NCI-H82 treated with DMSO at 0.1 percent for 48 hours (cell line): ENCODE data around the gene INPP5A.

Experiments
- DNase-seq: peaks from one replicate; lab custom pipeline; 2025; ENCODE audit not compliant: unreplicated experiment; lab: John Stamatoyannopoulos, UW

The INPP5A gene

DNA sequence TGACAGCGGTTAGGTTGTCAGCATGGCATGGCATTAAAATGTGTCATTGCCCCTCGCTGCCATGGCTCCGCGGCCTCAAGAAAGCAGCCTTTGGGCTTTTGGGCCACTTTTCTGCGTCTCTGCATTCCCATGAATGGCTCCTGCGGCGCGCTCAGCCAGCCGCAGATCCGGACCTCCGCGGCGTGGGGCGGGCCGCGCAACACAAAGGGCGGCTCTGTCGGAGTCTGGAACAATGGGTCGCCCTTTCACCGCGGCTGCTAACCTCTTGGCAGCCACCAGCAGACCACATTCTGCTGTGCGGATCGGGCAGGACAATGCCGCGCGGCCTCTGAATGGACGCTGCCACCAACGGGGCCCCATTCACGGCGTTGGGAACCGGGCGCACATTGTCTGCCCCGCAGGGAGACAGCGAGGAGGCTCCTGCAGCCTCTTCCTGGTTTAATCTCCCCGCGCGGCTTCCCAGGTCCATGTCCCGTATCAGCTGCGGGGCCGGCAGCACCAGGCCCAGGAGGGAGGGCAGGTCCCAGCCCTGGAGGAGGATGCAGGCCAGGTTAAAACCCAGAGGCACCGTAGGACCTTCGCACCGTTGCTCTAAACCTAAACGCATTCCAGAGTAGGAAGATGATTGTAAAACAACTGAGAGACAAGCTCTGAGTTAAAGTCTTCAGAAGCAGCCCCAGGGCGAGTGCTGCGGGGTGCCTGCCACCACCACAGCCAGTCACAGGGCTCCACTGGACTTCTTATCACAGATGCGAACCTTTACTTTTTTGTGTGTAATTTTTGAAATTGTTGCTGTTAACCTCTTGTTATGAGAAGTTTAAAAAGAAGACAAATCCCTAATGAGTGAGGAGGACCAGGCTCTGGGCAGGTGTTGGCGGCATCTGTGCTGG lies 176.8 kb downstream of the INPP5A start:
- DNase-seq: no peak

GRCh38 chr10:132714986-132715775 lies 177.6 kb downstream of the INPP5A start:
- no peak for DNase-seq

DNA sequence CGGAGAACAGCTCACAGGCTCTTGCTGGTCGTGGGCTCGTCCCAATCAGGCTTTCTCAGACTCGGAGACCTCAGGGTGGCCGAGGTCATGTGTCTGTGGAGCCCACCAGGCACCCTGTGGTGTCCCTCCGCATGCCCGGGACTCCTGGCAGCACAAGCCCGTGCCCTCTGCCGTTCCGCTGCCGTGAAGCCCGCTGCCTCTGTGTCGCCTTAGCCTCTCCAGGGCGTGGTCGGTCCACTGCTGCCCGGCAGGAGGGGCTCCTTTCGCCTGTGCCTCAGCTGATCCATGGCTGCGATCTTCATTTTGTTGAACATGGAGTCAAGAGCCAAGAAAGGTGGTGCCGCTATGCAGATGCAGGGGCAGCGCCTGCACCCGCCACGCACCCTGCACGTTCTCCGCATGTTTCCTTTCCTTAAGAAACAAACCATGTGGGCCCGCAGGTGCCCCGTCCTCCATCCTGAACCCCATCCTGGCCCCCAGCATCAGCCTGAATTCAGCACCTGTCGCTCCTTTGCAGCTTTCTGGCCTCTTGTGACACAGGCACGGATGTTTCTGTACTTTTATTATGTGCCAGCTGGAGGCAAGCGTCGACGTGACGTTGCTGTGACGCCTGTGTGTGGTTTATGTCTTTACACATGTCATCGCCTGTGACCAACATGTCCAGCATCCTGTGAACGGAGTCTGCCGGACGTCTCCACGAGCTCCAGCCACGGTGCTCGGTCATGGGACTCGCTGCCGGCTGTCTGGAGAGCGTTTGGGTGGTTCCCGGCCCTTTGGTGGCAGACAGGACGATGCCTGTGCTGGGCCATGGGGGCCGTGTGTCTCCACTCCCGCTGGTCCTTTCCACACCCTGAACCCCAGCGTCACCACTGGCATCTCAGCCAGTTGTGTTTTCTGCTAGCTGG lies 178.4 kb downstream of the INPP5A start:
- no peak for DNase-seq

DNA sequence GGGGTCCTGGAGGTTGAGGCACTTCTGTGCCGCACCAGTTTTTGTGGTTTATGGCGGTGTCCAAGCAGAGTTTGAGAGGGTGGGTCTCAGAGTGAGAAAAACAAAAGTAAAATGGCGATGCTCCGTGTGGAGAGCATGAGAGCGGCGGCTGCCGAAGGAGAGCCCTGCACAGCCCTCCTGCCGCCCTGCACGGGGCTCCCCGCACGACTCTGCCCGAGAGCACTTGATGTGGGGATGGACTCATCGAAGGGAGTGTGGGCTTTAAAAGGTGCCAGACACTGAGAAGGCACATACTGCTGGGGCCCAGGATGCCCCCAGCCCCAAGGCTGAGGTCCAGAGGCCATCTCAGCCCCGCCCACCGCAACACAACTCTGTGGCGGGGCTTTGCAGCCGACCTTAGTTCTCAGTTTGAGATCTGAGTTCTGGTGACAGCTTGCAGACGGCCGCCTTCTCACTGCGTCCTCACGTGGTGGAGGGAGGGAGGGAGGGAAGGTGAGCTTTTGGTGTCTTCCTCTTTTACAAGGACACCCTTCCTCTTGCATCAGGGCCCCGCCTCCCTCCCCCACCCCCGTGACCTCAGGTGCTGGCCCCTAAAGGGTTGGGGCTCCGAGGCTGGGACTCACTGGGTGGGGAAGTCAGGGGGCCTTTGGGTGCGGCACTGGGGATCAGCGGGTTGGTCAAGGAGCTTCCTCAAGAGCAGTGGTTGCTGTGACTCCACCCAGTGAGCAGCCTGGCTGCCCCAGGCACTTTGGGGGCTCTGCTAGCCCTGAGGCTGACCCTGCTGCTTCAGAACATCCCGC lies 179.3 kb downstream of the INPP5A start:
- no peak for DNase-seq

DNA sequence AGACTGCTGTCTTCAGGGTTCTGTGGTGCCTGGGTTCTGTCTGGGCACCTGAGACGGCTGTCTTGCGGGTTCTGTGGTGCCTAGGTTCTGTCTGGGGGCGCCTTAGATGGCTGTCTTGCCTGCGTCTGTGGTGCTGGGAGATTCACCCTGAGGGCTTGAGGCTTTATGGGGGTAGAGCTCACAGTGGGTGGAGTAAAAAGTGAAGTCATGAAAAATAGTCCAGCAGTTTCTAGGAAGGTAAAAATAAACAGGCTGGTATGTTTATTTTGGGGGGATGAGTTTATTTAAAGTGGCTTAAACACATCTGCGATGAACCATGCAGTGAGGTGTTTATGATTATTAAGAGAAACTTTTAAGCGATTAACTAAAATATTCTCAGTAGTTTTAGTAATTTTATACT lies 184.1 kb downstream of the INPP5A start:
- DNase-seq: no peak

DNA sequence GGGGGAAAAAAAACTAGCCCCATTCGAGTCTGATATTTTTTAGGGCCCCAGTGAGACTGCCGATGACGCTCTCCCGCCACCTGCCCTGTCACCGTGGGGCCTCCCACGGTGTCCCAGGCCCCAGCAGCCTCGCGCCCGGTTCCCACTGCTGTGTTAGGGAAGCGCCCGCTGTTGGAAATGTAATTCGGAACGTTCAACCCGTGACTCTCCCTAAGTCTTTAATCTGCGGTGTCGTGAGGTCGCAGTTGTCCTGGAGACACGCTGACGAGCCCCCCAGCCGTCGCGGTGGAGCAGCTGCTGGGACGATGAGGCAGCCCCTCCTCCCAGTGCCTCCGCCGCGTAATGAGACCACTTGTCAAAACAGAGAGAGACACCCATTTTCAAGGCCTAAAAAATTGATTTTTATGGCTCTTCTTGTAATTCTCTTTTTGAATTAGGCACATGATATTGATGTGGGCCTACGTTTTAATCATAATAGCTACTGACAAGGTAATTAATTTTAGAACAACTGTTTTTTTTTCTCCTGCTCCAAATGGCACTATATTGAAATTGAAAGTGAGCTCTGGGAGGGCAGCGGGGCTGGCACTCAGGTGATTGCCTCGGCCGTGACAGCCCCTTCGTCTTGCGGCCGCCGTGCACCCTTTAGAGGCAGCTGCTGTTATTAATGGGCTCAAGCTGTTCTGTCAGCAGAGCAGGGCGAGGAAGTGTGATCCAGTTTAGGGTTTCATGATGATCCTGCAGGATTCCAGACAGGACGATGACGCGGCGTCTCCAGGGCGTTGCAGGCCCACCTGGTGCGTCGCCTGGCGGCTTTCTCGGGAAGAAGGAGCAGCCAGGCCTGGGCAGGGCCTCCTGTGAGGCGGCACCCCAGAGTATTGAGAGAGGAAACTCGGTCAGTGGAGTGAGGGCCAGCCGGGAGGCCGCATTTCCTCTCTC lies 185.1 kb downstream of the INPP5A start:
- DNase-seq: no peak

DNA sequence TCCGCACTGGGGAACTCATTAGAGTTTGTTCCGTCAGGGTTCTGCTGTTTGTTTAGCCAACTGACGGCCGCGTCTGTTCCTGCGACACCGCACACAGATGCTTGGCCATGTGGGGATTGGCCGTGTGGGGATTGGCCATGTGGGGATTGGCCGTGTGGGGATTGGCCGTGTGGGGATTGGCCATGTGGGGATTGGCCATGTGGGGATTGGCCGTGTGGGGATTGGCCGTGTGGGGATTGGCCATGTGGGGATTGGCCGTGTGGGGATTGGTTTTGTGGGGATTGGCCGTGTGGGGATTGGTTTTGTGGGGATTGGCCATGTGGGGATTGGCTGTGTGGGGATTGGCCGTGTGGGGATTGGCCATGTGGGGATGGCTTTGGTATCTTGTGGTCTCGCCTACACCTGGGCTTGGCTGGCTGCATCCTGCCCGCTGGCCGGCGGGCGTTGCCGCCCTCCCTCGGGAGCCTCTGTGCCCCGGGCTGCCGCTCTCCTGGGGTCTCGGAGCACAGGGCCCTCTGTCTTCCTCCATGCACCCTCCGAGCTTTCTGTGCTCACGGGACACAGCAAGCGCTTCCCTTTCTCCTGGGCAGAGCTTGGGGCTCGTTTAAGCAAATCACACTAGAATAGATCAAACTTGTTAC lies 185.9 kb downstream of the INPP5A start:
- DNase-seq: no peak

GRCh38 chr10:132724446-132724845 lies 186.9 kb downstream of the INPP5A start:
- no peak for DNase-seq

DNA sequence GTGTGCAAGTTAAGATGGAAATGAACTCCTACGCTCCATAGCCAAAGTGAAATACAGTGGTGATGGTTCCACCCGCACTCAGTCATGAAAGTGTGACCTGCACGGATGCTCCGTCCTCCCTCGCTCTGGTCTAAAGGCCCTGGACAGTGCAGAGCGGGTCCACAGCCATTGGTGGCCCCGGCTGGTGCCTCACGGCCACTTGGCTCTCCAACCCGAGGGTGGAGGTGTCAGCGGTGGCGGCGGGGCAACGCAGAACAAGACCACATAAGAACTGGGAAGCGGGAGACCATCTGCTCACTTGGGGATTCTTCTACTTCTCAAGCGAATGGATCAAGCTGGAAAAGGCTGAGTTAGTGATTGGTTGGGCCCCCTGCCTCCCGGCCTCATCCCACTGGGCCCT lies 187.6 kb downstream of the INPP5A start:
- DNase-seq: no peak

- no peak for DNase-seq
These were observed 188.6 kb downstream of the INPP5A start for GRCh38 chr10:132726194-132726593.

GRCh38 chr10:132726951-132727350 lies 189.4 kb downstream of the INPP5A start:
- no peak for DNase-seq

- no peak for DNase-seq
These were observed 189.8 kb downstream of the INPP5A start for GRCh38 chr10:132727411-132727810.

GRCh38 chr10:132728321-132728720 lies 190.7 kb downstream of the INPP5A start:
- DNase-seq: no peak

DNA sequence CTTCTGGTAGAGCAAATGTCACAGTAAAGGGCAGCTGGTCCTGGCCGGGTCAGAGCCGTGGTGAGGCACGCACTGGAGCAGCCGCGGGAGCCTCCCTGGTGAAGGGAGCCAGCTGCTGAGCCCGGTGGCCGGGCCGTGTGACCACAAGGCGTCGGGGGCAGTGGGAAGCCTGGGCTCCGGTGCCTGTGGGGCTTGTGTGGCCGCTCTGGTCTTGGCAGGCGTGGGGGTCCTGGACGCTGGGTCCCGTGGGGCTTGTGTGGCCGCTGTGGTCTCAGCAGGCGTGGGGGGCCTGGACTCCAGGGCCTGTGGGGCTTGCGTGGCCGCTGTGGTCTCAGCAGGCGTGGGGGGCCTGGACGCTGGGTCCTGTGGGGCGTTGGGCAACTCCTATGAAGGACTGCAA lies 191.2 kb downstream of the INPP5A start:
- no peak for DNase-seq

- no peak for DNase-seq
These were observed 192.4 kb downstream of the INPP5A start for GRCh38 chr10:132729810-132730572.

DNA sequence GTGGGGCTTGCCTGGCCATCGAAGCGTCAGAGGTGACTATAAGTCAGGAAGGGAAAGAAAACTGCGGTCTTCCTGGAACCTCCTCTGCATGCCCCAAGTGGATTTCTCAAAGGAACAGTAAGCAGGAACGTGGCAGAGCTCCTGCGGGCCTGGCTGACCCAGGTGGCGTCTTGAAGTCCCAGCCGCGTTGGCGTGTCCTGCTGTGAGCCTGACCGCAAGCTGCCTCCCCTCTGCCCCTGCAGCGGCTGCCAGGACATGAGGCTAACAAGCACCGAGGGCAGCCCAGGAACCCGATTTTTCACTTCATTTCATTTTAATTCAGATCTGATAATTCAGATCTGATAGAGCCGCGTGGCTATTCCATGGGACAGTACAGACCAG lies 193.0 kb downstream of the INPP5A start:
- DNase-seq: no peak

DNA sequence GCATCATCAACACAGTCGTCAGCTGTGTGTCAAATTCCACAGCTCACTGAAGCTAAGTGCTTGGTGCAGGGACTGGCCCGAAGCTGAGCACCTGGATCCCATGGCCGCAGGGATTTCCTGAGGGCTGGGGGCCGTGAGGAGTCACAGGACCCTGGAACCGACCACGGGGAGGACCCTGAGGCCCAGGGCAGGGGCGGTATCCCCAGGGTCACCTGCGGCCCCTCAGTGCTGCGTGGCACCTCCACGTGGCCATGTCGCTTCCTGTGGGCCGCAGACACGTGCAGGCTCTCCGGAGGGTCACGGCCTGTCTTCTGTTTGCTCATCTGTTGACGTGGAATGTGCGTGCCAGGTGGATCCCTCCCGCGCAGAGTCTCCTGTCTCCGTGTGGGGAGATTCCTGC lies 194.9 kb downstream of the INPP5A start:
- DNase-seq: no peak

DNA sequence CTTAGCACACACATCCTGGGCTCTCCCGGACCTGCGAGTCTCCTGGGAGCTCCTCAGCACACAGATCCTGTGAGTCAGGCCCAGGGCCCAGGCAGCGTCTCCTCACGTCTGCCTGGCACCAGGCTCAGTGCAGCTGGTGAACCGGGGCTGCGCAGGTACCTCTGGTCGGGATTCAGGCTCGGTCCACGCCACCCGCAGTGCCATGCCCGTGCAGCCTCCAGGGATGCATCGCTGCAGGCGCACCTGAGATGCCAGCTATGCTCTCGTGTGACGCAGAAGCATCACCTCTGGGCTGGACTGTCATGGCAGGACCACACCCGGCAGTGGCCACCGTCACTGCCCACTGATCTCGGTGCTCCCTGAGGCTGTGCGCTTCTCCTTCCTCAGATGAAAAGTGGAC lies 196.3 kb downstream of the INPP5A start:
- DNase-seq: no peak
